ENCODE results near the gene PCSK4.
"Not testable (repeated sequence)": the region's sequence is repeated elsewhere in the genome, so short reads cannot be mapped to it uniquely, and the experiment has no call there.

Gene PCSK4

DNA sequence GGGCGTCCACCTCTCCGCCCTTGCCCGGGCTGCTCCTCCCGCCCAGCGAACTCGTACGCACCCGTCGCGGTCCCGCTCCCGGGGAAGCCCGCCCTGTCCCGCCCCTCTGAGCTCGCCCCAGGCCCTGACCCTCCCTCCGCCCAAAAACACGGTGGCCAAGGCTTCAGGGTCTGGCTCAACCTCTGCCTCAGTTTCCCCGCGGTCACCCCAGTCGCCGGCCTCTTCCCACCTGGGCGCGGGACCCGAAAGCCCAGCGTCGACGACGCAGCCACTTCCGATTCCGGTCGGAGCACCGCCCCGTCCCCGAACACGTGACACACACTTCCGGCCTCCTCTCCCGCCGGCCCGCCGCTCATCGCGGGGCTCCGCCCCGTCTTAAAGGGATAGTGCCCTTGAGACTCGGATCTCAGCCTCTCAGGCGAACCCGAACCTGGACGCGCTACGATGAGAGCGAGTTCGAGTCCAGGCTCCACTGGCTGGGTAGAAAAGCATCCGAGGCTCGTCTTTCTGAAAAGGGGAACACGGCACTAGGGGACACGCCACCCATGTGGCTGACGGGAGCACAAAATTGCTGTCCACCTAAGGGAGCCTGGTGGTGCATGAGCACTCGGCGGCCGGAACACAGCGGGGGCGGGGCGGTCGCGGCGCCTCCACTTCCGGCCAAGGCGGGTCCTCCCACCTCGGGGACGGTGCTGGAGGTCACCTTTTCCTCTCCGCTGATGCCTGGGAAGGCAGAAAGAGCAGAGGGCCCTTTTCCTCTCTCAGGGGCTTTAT, 11.0 kb downstream of the PCSK4 start, which contains the start of gene C19orf25:
Gene C19orf25 (minus strand): TSS at position 282 of the 774 bp plus-strand sequence. CDS start 312 bp downstream, outside the sequence.
- Histone ChIP-seq H3K18ac (ENCODE audit: low read length) (peak within 1 kb of the TSS; percentile 96), H2BK12ac (ENCODE audit: low read length) (no peak within 1 kb of the TSS), H3K27me3 (ENCODE audit: control insufficient read depth in 3 of 3, insufficient read depth in 3 of 3, low read depth in 1 of 3, low read length in 3 of 3) (no peaks in the 10 kb centered on the region), H3K9ac (ENCODE audit: low read depth, low read length, poor library complexity) (peak within 1 kb of the TSS; percentile 90), H3K27ac (replicated peaks; ENCODE audit: low read length) (peak within 1 kb of the TSS; percentile 89), H2AK5ac (ENCODE audit: low read depth, low read length) (peak within 1 kb of the TSS; percentile 75), H3K4me3 (ENCODE audit: low read length in 2 of 2) (peak within 1 kb of the TSS; percentile 60 to 85), H3K9me3 (replicated peaks in 1 of 2; ENCODE audit: control insufficient read depth in 2 of 2, insufficient read depth in 1 of 2, low read depth in 1 of 2, low read length in 2 of 2) (no peaks in the 10 kb centered on the region), H4K91ac (ENCODE audit: low read depth, low read length, poor library complexity) (no peak within 1 kb of the TSS), H2BK15ac (ENCODE audit: low read length) (peak within 1 kb of the TSS; percentile 79), H2AFZ (ENCODE audit: low read length) (peak within 1 kb of the TSS; percentile 91), H3K79me1 (ENCODE audit: low read depth, low read length) (peaks cover 20% of the 10 kb centered on the region), H3K4ac (ENCODE audit: low read length) (peak within 1 kb of the TSS; percentile 37), H3K23ac (ENCODE audit: low read depth, low read length, poor library complexity) (peak within 1 kb of the TSS; percentile 92), H3K4me1 (ENCODE audit: control insufficient read depth in 2 of 2, insufficient read depth in 1 of 2, low read depth in 1 of 2, low read length in 2 of 2) (peaks cover 0 to 9% of the 10 kb centered on the region in 2 donors), H3K14ac (ENCODE audit: low read length) (peak within 1 kb of the TSS; percentile 90), H3K36me3 (replicated peaks in 1 of 2; ENCODE audit: control insufficient read depth in 2 of 2, insufficient read depth in 2 of 2, low read length in 2 of 2) (peaks cover 2 to 24% of the 10 kb centered on the region in 2 donors), H4K8ac (ENCODE audit: low read depth, low read length) (peak within 1 kb of the TSS; percentile 43), H2BK5ac (ENCODE audit: low read length) (peak within 1 kb of the TSS; percentile 66), H3K4me2 (ENCODE audit: insufficient read depth, low read length, poor library complexity, severe bottlenecking) (peak within 1 kb of the TSS; percentile 83), H2BK120ac (ENCODE audit: low read depth, low read length) (no peak within 1 kb of the TSS)
- no CpG with 5 or more reads among the region's 71 CpGs for WGBS, 2 donors (ENCODE audit: extremely low coverage in 2 of 2, insufficient read length in 2 of 2, insufficient replicate concordance in 1 of 2)
- DNase-seq (ENCODE audit: low spot score): peak; percentile 90

DNA sequence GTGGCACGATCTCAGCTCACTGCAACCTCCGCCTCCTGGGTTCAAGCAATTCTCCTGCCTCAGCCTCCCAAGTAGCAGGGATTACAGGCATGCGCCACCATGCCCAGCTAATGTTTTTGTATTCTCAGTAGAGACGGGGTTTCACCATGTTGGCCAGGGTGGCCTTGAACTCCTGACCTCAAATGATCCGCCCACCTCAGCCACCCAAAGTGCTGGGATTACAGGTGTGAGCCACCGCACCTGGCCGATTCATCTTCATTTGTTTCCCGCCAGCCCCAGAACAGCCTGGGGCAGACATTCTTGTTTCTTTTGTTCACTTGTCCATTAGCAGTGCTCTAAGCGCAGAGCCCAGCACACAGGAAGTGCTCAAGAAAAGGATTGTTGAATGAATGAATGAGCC, 13.1 kb downstream of the PCSK4 start:
- not testable (repeated sequence) for H2BK15ac ChIP-seq (ENCODE audit: low read length); H3K23ac ChIP-seq (ENCODE audit: low read depth, low read length, poor library complexity)
- WGBS, 2 donors (ENCODE audit: extremely low coverage in 2 of 2, insufficient read length in 2 of 2, insufficient replicate concordance in 1 of 2): no CpG with 5 or more reads among the region's 9 CpGs

GRCh38 chr19:1475751-1476437, 14.3 kb downstream of the PCSK4 start:
- Histone ChIP-seq H2BK15ac (ENCODE audit: low read length) (no peak overlapping the region), H3K36me3 (replicated peaks in 1 of 2; ENCODE audit: control insufficient read depth in 2 of 2, insufficient read depth in 2 of 2, low read length in 2 of 2) (peaks cover 2 to 32% of the 10 kb centered on the region in 2 donors), H2BK12ac (ENCODE audit: low read length) (no peak overlapping the region), H3K23ac (ENCODE audit: low read depth, low read length, poor library complexity) (no peak overlapping the region), H3K4me1 (ENCODE audit: control insufficient read depth in 2 of 2, insufficient read depth in 1 of 2, low read depth in 1 of 2, low read length in 2 of 2) (peaks cover 10 to 12% of the 10 kb centered on the region in 2 donors), H2AK5ac (ENCODE audit: low read depth, low read length) (no peak overlapping the region), H3K79me1 (ENCODE audit: low read depth, low read length) (peaks cover 21% of the 10 kb centered on the region), H4K8ac (ENCODE audit: low read depth, low read length) (no peak overlapping the region), H3K18ac (ENCODE audit: low read length) (no peak overlapping the region), H3K9me3 (replicated peaks in 1 of 2; ENCODE audit: control insufficient read depth in 2 of 2, insufficient read depth in 1 of 2, low read depth in 1 of 2, low read length in 2 of 2) (no peaks in the 10 kb centered on the region), H3K4ac (ENCODE audit: low read length) (no peak overlapping the region), H2BK120ac (ENCODE audit: low read depth, low read length) (no peak overlapping the region), H3K9ac (ENCODE audit: low read depth, low read length, poor library complexity) (peak overlapping the region; percentile 21), H3K4me3 (ENCODE audit: low read length in 2 of 2) (no peak overlapping the region), H3K14ac (ENCODE audit: low read length) (no peak overlapping the region), H3K4me2 (ENCODE audit: insufficient read depth, low read length, poor library complexity, severe bottlenecking) (no peak overlapping the region), H2AFZ (ENCODE audit: low read length) (no peak overlapping the region), H2BK5ac (ENCODE audit: low read length) (no peak overlapping the region), H4K91ac (ENCODE audit: low read depth, low read length, poor library complexity) (no peak overlapping the region), H3K27me3 (ENCODE audit: control insufficient read depth in 3 of 3, insufficient read depth in 3 of 3, low read depth in 1 of 3, low read length in 3 of 3) (peaks cover 0 to 15% (median 0%) of the 10 kb centered on the region in 3 experiments), H3K27ac (replicated peaks; ENCODE audit: low read length) (no peak overlapping the region)
- DNase-seq (ENCODE audit: low spot score): no peak
- no CpG with 5 or more reads among the region's 31 CpGs for WGBS, 2 donors (ENCODE audit: extremely low coverage in 2 of 2, insufficient read length in 2 of 2, insufficient replicate concordance in 1 of 2)

More for the DNA sequence above, 13.1 kb downstream of the PCSK4 start:
- H3K14ac ChIP-seq (ENCODE audit: low read length); H3K4ac ChIP-seq (ENCODE audit: low read length); H2BK12ac ChIP-seq (ENCODE audit: low read length); H3K27me3 ChIP-seq (ENCODE audit: control insufficient read depth in 3 of 3, insufficient read depth in 3 of 3, low read depth in 1 of 3, low read length in 3 of 3); H3K9me3 ChIP-seq (replicated peaks in 1 of 2; ENCODE audit: control insufficient read depth in 2 of 2, insufficient read depth in 1 of 2, low read depth in 1 of 2, low read length in 2 of 2); H2AFZ ChIP-seq (ENCODE audit: low read length); H3K9ac ChIP-seq (ENCODE audit: low read depth, low read length, poor library complexity); DNase-seq (ENCODE audit: low spot score); H2AK5ac ChIP-seq (ENCODE audit: low read depth, low read length); H2BK120ac ChIP-seq (ENCODE audit: low read depth, low read length); H2BK5ac ChIP-seq (ENCODE audit: low read length); H3K18ac ChIP-seq (ENCODE audit: low read length); H4K8ac ChIP-seq (ENCODE audit: low read depth, low read length); H3K4me2 ChIP-seq (ENCODE audit: insufficient read depth, low read length, poor library complexity, severe bottlenecking); H3K4me3 ChIP-seq (ENCODE audit: low read length in 2 of 2); H4K91ac ChIP-seq (ENCODE audit: low read depth, low read length, poor library complexity); H3K27ac ChIP-seq (replicated peaks; ENCODE audit: low read length): not testable (repeated sequence)
- H3K36me3 ChIP-seq (replicated peaks in 1 of 2; ENCODE audit: control insufficient read depth in 2 of 2, insufficient read depth in 2 of 2, low read length in 2 of 2): peaks cover 2 to 26% of the 10 kb centered on the region in 2 donors
- peaks cover 21% of the 10 kb centered on the region for H3K79me1 ChIP-seq (ENCODE audit: low read depth, low read length)
- peaks cover 2 to 10% of the 10 kb centered on the region in 2 donors for H3K4me1 ChIP-seq (ENCODE audit: control insufficient read depth in 2 of 2, insufficient read depth in 1 of 2, low read depth in 1 of 2, low read length in 2 of 2)
